ENCODE results near the gene FAF1. TPM values are rescaled to one million over a fixed set of nuclear protein-coding genes. Genes with fewer than 3 reads are reported as not detected.

The FAF1 gene
- total RNA-seq, 1 experiment from 2014 or later, result 73.2 TPM

DNA sequence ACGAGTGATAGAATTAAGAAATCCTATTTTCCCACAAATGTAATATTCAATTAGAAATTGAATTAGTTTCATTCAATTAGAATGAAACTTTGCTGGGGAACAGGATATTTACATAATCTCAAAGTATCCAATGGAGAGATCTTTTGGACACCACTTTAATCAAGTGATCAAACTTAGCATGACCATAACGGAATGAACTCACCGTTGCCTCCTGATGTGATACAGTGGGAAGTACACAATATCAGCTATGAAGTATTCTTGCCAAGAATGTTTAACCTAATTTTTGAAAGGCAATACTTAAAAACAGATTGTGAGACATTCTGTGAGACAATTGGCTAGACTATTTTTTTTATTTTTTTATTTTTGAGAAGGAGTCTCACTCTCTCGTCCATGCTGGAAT is 26.6 kb upstream of the FAF1 start:
- Histone ChIP-seq H3K9me2 (ENCODE audit: insufficient read depth) (no peaks in the 10 kb centered on the region), H3K4me2 (ENCODE audit: low read length) (no peak overlapping the region), H3K27me3 (ENCODE audit: insufficient read depth, low read length) (no peaks in the 10 kb centered on the region), H4K20me1 (ENCODE audit: insufficient read depth) (no peaks in the 10 kb centered on the region), H3K79me2 (ENCODE audit: insufficient read depth, low read length) (no peaks in the 10 kb centered on the region), H3K27ac (ENCODE audit: low read depth, low read length) (no peak overlapping the region), H3K9ac (ENCODE audit: low read length) (no peak overlapping the region), H3K4me1 (ENCODE audit: control insufficient read depth in 1 of 2, insufficient read depth in 2 of 2, low read length in 2 of 2) (no peaks in the 10 kb centered on the region), H3K4me3 (replicated peaks in 1 of 2; ENCODE audit: low read depth in 1 of 2, low read length in 2 of 2) (no peak overlapping the region), H3K9me3 (ENCODE audit: control insufficient read depth in 1 of 2, insufficient read depth in 1 of 2, low read depth in 1 of 2, low read length in 2 of 2) (no peaks in the 10 kb centered on the region), H2AFZ (ENCODE audit: low read depth, low read length, poor library complexity, severe bottlenecking) (no peak overlapping the region), H3K36me3 (ENCODE audit: control insufficient read depth in 1 of 2, insufficient read depth in 2 of 2, low read length in 2 of 2) (no peaks in the 10 kb centered on the region)
- peak; percentile 59; the same call in 1 of the 2 replicates for ATAC-seq
- POLR2A ChIA-PET, result no interaction called here
- no TSS peak for BruUV-seq (replicated peaks)
- intact Hi-C loops (cut with micrococcal nuclease), result no loop called here
- RAD21 ChIA-PET (ENCODE audit: low non-redundant PET in 1 of 2, low total read pairs in 2 of 2, uncharacterized antibody in 2 of 2, unreplicated experiment in 2 of 2), result no interaction called here
- CTCF ChIA-PET, result no interaction called here
- no peak for TF ChIP-seq EZH2phosphoT487 (IDR thresholded peaks at IDR 0.05; ENCODE audit: borderline replicate concordance)
- no peak for TF ChIP-seq POLR2AphosphoS5 (IDR thresholded peaks at IDR 0.05; ENCODE audit: low read depth, low read length)
- TF ChIP-seq POLR2A (IDR thresholded peaks at IDR 0.05; ENCODE audit: borderline replicate concordance, extremely low read depth, insufficient read depth, insufficient read length), result no peak
- no peak for TF ChIP-seq JUND (IDR thresholded peaks at IDR 0.05)
- no peak for TF ChIP-seq SP1 (IDR thresholded peaks at IDR 0.05; ENCODE audit: low read depth)
- TF ChIP-seq EGR1 (IDR thresholded peaks at IDR 0.05; ENCODE audit: low read depth), result no peak
- no peak for TF ChIP-seq EZH2 (IDR thresholded peaks at IDR 0.05)
- TF ChIP-seq CEBPB (IDR thresholded peaks at IDR 0.05; ENCODE audit: low read depth), result no peak
- no peak for TF ChIP-seq RAD21 (IDR thresholded peaks at IDR 0.05; ENCODE audit: low read depth)
- TF ChIP-seq, protein P1, sequence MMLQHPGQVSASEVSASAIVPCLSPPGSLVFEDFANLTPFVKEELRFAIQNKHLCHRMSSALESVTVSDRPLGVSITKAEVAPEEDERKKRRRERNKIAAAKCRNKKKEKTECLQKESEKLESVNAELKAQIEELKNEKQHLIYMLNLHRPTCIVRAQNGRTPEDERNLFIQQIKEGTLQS (IDR thresholded peaks at IDR 0.05), result no peak
- no peak for TF ChIP-seq SRF (IDR thresholded peaks at IDR 0.05; ENCODE audit: low read depth)
- TF ChIP-seq, protein P2, sequence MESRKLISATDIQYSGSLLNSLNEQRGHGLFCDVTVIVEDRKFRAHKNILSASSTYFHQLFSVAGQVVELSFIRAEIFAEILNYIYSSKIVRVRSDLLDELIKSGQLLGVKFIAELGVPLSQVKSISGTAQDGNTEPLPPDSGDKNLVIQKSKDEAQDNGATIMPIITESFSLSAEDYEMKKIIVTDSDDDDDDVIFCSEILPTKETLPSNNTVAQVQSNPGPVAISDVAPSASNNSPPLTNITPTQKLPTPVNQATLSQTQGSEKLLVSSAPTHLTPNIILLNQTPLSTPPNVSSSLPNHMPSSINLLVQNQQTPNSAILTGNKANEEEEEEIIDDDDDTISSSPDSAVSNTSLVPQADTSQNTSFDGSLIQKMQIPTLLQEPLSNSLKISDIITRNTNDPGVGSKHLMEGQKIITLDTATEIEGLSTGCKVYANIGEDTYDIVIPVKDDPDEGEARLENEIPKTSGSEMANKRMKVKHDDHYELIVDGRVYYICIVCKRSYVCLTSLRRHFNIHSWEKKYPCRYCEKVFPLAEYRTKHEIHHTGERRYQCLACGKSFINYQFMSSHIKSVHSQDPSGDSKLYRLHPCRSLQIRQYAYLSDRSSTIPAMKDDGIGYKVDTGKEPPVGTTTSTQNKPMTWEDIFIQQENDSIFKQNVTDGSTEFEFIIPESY (IDR thresholded peaks at IDR 0.05; ENCODE audit: extremely low read depth, insufficient replicate concordance, low read length), result no peak
- DNase-seq (ENCODE audit: low read depth, low spot score), result no peak
